Brain microvascular endothelial cell (primary cell): Measurements from ENCODE around the gene OR2H2.
A peak's percentile ranks its signal among the peaks of the same experiment; 100 is the strongest.

Experiments
- DNase-seq: peaks from one replicate; pipeline ENCODE4 v3.0.0-alpha.2; 2020
- H3K27ac ChIP-seq: fragments of 250-450 bp; sonication (Bioruptor Pico); 2 replicates; pipeline ENCODE4 v1.5.1; 2020; ENCODE audit warnings: mild to moderate bottlenecking, moderate library complexity
- H3K27me3 ChIP-seq: fragments of 250-450 bp; sonication (Bioruptor Pico); replicated peaks from 2 replicates; pipeline ENCODE4 v1.5.1; 2020; ENCODE audit warnings: mild to moderate bottlenecking
- H3K36me3 ChIP-seq: fragments of 250-450 bp; sonication (Bioruptor Pico); replicated peaks from 2 replicates; pipeline ENCODE4 v1.5.1; 2020; ENCODE audit warnings: mild to moderate bottlenecking
- H3K4me3 ChIP-seq: 2 replicates; pipeline ENCODE4 v1.5.1; 2011; ENCODE audit warnings: low read depth, mild to moderate bottlenecking, control low read depth, low read length, moderate library complexity
- CTCF ChIP-seq: IDR thresholded peaks from 2 replicates; pipeline ENCODE4 v1.5.1; 2011; ENCODE audit warnings: low read depth, mild to moderate bottlenecking, moderate library complexity, low read length, control low read depth, inconsistent platforms; ENCODE audit errors: missing control alignments
- in situ Hi-C: cut with HindIII; loops from 2 replicates; pipeline ENCODE4 v1.10.0; 2017; ENCODE audit warnings: low sequenced_read_pairs, low pct_ligation_motif_present

The OR2H2 gene

GRCh38 chr6:29593199-29593855 lies 8.4 kb downstream of the OR2H2 start:
- no peak overlapping the region for H3K4me3 ChIP-seq
- in situ Hi-C loops, result no loop called here
- no peak overlapping the region for H3K27ac ChIP-seq
- no peak for DNase-seq
- no peaks in the 10 kb centered on the region for H3K36me3 ChIP-seq
- no peaks in the 10 kb centered on the region for H3K27me3 ChIP-seq
- TF ChIP-seq CTCF, result no peak

- TF ChIP-seq CTCF, result no peak
- Histone ChIP-seq H3K27me3 (no peaks in the 10 kb centered on the region), H3K4me3 (no peak overlapping the region), H3K27ac (no peak overlapping the region), H3K36me3 (peaks cover under 1% of the 10 kb centered on the region)
- in situ Hi-C loops, result no loop called here
- no peak for DNase-seq
Measured at GRCh38 chr6:29596381-29596900, 11.5 kb downstream of the OR2H2 start.

- no peak for DNase-seq
- in situ Hi-C loops, result no loop called here
- H3K27ac ChIP-seq, result no peak overlapping the region
- no peaks in the 10 kb centered on the region for H3K27me3 ChIP-seq
- no peak for TF ChIP-seq CTCF
- H3K4me3 ChIP-seq, result no peak overlapping the region
- H3K36me3 ChIP-seq, result peaks cover 7% of the 10 kb centered on the region
Measured at GRCh38 chr6:29597184-29597583, 12.3 kb downstream of the OR2H2 start.

- TF ChIP-seq CTCF, result no peak
- DNase-seq, result no peak
- H3K27me3 ChIP-seq, result no peaks in the 10 kb centered on the region
- H3K27ac ChIP-seq, result no peak overlapping the region
- H3K4me3 ChIP-seq, result no peak overlapping the region
- peaks cover 13% of the 10 kb centered on the region for H3K36me3 ChIP-seq
- in situ Hi-C loops, result no loop called here
Measured at GRCh38 chr6:29598172-29598747, 13.3 kb downstream of the OR2H2 start.

GRCh38 chr6:29602564-29603361 lies 17.8 kb downstream of the OR2H2 start:
- peak; percentile 20 for DNase-seq
- peaks cover 47% of the 10 kb centered on the region for H3K36me3 ChIP-seq
- in situ Hi-C loops, result no loop called here
- H3K4me3 ChIP-seq, result no peak overlapping the region
- no peaks in the 10 kb centered on the region for H3K27me3 ChIP-seq
- TF ChIP-seq CTCF, result peak; percentile 64
- no peak overlapping the region for H3K27ac ChIP-seq
